ENCODE measurements around the gene ZBTB46.

The ZBTB46 gene

DNA sequence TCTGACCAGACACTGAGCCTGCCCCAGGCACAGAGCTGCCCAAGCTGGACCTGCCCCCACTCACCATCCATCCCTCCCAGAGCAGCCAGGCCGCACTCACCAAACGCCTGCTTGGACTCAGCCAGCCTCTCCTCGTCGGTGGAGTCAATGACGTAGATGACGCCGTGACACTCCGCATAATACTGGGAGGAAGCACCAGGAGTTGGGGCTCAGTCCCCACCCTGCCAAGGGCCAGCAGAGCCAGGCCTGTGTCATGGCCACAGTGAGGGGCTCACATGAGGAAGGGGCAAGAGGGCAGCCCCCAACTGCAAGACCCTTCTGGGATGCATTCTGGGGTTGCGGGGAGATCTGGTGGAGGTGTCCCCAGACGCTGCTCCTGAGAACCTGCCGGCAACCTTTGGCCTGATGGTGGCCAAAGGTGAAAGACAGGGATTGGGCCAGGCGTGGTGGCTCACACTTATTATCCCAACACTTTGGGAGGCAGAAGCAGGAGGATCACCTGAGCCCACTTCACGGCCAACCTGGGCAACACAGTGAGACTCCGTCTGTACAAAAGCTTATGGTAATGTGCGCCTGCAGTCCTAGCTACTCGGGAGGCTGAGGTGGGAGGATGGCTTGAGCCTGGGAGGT is 128.9 kb downstream of the ZBTB46 start:
- ChIA-PET POLR2A (ENCODE audit: low non-redundant PET) (interaction anchor here (1.0 kb wide), 1 partner anchor 39 kb away, joined by 3 read pairs; no protein-coding TSS in a partner anchor), CTCF (interaction anchor here (2.0 kb wide), 1 partner anchor 271 kb away, joined by 10 read pairs; no protein-coding TSS in a partner anchor)
- TF ChIP-seq, protein P1, sequence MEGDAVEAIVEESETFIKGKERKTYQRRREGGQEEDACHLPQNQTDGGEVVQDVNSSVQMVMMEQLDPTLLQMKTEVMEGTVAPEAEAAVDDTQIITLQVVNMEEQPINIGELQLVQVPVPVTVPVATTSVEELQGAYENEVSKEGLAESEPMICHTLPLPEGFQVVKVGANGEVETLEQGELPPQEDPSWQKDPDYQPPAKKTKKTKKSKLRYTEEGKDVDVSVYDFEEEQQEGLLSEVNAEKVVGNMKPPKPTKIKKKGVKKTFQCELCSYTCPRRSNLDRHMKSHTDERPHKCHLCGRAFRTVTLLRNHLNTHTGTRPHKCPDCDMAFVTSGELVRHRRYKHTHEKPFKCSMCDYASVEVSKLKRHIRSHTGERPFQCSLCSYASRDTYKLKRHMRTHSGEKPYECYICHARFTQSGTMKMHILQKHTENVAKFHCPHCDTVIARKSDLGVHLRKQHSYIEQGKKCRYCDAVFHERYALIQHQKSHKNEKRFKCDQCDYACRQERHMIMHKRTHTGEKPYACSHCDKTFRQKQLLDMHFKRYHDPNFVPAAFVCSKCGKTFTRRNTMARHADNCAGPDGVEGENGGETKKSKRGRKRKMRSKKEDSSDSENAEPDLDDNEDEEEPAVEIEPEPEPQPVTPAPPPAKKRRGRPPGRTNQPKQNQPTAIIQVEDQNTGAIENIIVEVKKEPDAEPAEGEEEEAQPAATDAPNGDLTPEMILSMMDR (conservative IDR thresholded peaks at IDR 0.05; ENCODE audit: low read depth): no peak
- DNase-seq (ENCODE audit: low spot score): no peak
- H3K27ac ChIP-seq: peak overlapping the region; percentile 97

DNA sequence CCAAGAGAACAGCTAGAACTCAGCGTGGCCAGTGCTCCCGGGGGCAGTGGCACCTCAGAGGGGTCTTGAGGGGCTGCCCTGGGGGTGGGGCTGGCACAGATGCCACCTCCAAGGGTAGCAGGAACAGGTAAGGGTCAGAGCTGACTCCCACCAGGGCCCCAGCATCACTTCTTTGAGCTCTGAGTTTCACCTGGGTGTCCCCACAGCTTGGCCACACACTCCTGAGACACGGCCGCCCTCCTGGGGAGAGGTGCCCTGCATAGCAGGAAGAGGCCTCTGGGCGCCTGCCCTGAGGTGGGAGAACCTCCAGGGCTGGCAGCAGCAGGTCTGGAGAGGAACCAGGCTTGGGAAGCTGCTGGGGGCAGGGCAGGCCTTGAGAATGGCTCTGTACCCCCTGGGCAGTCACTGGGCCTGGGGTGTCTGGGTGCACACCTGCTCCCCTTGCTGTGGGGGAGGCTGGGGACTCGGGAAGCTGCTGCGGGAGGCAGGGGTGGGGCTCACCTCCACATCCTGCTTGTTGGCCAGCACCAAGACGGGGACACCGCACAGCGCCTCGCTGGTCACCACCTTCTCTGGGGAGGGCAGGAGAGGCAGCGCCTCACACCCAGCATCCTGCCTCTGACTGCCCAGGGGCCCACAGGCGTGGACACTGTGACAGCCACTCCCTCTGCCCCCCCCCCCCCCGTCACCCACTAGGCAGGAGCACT is 129.6 kb downstream of the ZBTB46 start:
- CTCF ChIA-PET: no interaction called here
- POLR2A ChIA-PET (ENCODE audit: low non-redundant PET): no interaction called here
- peak overlapping the region; percentile 97 for H3K27ac ChIP-seq
- TF ChIP-seq, protein P1 (conservative IDR thresholded peaks at IDR 0.05; ENCODE audit: low read depth): no peak
- DNase-seq (ENCODE audit: low spot score): no peak

DNA sequence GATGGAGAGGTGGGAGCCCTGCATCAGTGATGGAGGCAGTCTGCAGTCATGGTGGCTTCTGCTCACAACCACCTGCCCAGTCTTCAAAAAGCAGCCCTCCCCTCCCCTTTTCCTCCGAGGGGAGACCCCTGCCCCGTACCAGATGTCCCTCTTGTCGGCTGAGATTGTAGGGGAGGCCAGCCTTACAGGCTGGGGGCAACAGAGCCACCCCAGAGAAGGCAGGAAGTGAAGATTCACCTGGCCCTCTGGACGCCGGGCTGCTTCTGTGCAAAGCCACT is 130.1 kb downstream of the ZBTB46 start:
- CTCF ChIA-PET: no interaction called here
- H3K27ac ChIP-seq: peak overlapping the region; percentile 97
- TF ChIP-seq, protein P1 (conservative IDR thresholded peaks at IDR 0.05; ENCODE audit: low read depth): no peak
- POLR2A ChIA-PET (ENCODE audit: low non-redundant PET): no interaction called here
- no peak for DNase-seq (ENCODE audit: low spot score)

DNA sequence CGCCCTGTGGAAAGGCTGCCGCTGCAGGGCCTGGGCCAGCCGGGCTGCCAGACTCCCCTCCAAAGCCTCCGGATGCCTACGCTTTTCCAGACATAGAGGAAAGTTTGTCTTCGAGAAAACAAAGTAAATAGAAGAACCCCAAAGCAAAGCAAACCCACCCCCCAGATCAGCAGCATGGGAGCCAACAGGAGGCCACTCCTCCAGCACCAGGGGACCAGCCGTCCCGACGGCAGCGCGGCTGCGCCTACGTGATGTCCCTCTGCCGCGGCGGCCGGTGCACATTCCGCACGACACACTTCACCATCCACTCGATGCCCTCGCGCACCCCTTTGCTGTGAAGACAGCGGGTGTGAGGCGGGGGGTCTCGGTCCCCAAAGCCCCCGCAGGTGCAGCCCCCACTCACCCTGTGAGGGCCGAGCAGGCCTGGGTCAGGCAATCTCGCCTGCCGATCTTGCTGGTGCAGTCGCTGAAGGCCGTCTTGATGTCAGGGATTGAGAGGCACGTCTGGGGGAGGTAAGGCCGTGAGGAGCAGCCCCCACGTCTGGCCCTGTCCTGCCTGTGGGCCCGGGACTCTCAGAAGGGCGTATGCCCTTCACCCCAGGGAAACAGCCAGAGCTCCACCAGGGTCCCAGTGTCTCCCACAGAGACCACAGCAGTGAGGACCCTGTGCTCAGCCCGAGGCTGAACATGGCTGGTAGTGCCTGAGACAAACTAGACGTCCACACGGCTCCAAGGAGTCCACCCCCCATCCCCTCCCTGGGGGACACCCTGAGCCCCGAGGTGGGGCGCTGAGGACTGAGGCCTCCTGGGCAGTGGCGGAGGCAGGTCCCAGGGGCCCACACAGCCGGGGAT is 130.6 kb downstream of the ZBTB46 start:
- H3K27ac ChIP-seq: peak overlapping the region; percentile 97
- TF ChIP-seq, protein P1 (conservative IDR thresholded peaks at IDR 0.05; ENCODE audit: low read depth): no peak
- CTCF ChIA-PET: no interaction called here
- POLR2A ChIA-PET (ENCODE audit: low non-redundant PET): interaction anchor here (1.5 kb wide), 1 partner anchor 18 kb away, joined by 8 read pairs; no protein-coding TSS in a partner anchor
- no peak for DNase-seq (ENCODE audit: low spot score)

DNA sequence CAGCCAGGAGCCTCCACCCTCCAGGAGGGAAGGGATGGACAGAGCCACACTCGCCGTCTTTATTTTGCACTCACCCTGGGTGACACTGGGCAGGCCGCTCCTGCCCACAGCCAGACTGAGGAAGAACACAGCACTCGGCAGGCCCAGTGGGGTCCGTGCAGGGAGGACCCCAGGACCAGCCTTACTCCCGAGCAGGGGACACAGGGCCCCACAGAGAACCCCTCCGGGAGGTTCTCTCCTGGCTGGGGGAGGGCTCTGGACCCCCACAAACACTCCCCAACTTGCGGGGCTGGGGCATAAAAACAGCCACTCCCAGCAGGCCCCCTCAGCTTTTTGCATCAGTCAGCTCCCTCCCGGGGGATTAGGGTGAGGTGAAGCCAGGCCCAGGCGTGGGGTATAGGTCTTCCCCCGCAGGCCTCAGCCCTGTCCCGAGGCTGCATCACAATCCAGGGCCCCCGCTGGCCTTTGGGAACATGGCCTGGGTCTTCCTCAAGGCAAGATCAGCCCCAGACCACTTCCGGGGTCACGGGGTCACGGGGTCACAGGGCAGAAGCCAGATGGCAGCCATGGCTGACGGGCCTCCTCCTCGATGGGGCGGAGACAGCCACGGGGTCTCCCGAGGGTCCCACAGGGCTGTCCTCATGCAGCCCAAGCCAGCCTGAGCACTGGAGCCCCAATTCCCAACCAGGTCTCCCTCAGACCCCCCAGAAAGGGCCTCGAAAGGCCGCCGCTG is 131.4 kb downstream of the ZBTB46 start:
- DNase-seq (ENCODE audit: low spot score): no peak
- H3K27ac ChIP-seq: peak overlapping the region; percentile 97
- TF ChIP-seq, protein P1 (conservative IDR thresholded peaks at IDR 0.05; ENCODE audit: low read depth): no peak
- POLR2A ChIA-PET (ENCODE audit: low non-redundant PET): interaction anchor here (1.1 to 1.5 kb wide), 2 partner anchors 17 to 161 kb away, joined by 3 to 8 read pairs; no protein-coding TSS in a partner anchor
- CTCF ChIA-PET: interaction anchor here (0.5 to 1.3 kb wide), 6 partner anchors 38 to 274 kb away, joined by 3 to 7 read pairs (median 4); no protein-coding TSS in a partner anchor

Measured in RWPE1 (cell line).